Adipocyte (in vitro differentiated cells): ENCODE data around the gene TNNI2.

Experiments
- DNase-seq: peaks from one replicate; pipeline ENCODE4 v3.0.0-alpha.2; 2015; ENCODE audit warnings: low read depth
- H3K27me3 ChIP-seq: replicated peaks from 2 replicates; pipeline ENCODE4 v1.7.0; 2013; ENCODE audit warnings: mild to moderate bottlenecking, low read length, moderate library complexity; ENCODE audit not compliant: control insufficient read depth, insufficient read depth
- H3K36me3 ChIP-seq: 2 replicates; pipeline ENCODE4 v1.7.0; 2013; ENCODE audit warnings: low read length, mild to moderate bottlenecking, moderate library complexity; ENCODE audit not compliant: control insufficient read depth, insufficient read depth, severe bottlenecking
- H3K4me1 ChIP-seq: 2 replicates; pipeline ENCODE4 v1.7.0; 2013; ENCODE audit warnings: mild to moderate bottlenecking, low read length, moderate library complexity; ENCODE audit not compliant: control insufficient read depth, insufficient read depth
- H3K4me3 ChIP-seq: 2 replicates; pipeline ENCODE4 v1.7.0; 2013; ENCODE audit warnings: mild to moderate bottlenecking, low read length, moderate library complexity
- H3K9ac ChIP-seq: 2 replicates; pipeline ENCODE4 v1.7.0; 2013; ENCODE audit warnings: mild to moderate bottlenecking, low read length, moderate library complexity
- H3K9me3 ChIP-seq: 2 replicates; pipeline ENCODE4 v1.7.0; 2013; ENCODE audit warnings: mild to moderate bottlenecking, low read length, moderate library complexity; ENCODE audit not compliant: control insufficient read depth

Gene TNNI2

DNA sequence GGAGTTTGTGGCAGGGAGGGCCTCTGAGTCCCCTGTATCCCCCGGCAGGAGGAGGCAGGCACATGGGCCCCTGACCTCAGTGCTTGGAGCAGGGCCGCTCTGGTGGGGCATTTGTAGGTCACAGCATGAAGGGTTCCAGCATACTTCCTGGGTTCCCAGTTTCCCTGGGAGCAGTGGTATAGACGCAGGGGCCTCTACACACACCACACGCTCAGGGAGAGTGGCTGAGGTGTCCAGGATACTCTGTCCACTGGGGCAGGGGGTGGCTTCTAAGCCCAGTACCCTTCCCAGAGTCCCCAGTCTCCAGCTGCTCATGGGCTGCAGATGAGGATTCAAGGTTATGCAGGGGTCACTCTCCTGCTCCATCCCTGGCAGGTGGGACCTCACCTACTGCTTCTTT lies 20.2 kb downstream of the TNNI2 start:
- H3K9ac ChIP-seq: no peak overlapping the region
- no peak overlapping the region for H3K4me3 ChIP-seq
- DNase-seq: no peak

DNA sequence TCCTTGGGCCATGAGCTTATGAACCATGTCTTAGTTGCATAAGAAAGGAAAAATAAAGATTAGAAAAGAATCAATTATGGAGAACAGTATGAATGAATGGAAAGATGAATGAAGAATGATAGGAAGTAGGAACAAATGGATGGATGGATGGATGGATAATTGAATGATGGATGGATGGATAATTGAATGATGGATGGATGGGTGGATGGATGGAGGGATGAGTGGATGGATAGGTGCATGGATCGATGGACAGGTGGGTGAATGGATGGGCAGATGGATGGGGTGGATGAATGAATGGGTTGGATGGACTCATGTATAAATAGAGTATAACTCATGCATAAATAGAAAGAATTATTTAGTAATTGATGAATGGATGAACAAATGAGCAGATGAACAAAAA lies 21.3 kb downstream of the TNNI2 start:
- Histone ChIP-seq H3K9me3 (no peaks in the 10 kb centered on the region), H3K27me3 (no peaks in the 10 kb centered on the region), H3K4me3 (no peak overlapping the region), H3K36me3 (no peaks in the 10 kb centered on the region), H3K4me1 (peaks cover 23% of the 10 kb centered on the region), H3K9ac (no peak overlapping the region)
- no peak for DNase-seq

More for the DNA sequence above, 20.2 kb downstream of the TNNI2 start:
- H3K4me1 ChIP-seq: peaks cover 12% of the 10 kb centered on the region
- no peaks in the 10 kb centered on the region for H3K9me3 ChIP-seq
- no peaks in the 10 kb centered on the region for H3K36me3 ChIP-seq
- H3K27me3 ChIP-seq: no peaks in the 10 kb centered on the region

DNA sequence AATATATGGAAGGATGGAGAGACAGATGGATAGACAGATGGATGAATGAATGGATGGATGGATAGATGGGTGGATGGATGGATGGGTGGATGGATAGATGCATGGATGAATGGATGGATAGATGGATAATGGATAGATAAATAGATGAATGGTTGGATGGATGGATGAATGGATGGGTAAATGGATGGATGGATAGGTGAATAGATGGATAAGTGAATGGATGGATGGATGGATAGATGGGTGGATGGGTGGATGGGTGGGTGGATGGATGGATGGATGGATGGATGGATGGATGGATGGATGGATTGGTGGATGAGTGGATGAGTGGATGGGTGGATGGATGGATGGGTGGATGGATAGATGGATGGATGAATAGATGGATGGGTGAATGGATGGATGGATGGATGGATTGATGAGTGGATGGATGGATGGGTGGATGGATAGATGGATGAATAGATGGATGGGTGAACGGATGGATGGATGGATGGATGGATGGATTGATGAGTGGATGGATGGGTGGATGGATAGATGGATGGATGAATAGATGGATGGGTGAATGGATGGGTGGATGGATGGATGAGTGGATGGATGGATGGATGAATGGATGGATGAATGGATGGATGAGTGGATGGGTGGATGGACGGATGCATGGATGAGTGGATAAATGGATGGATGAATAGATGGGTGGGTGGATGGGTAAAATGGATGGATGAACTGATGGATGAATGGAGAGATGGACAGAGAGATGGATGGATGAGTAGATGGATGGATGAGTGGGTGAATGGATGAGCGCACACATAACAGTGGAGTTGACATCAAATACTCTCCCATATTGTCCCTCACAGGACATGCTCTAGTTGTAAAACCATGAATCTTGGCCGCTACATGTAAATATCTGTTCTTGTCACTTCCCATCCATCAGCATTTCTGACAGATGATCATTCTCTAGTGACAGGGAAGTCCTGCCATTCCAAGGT lies 22.9 kb downstream of the TNNI2 start:
- Histone ChIP-seq H3K4me3 (no peak overlapping the region), H3K4me1 (peaks cover 26% of the 10 kb centered on the region), H3K36me3 (no peaks in the 10 kb centered on the region), H3K27me3 (no peaks in the 10 kb centered on the region), H3K9ac (no peak overlapping the region), H3K9me3 (no peaks in the 10 kb centered on the region)
- DNase-seq: no peak

DNA sequence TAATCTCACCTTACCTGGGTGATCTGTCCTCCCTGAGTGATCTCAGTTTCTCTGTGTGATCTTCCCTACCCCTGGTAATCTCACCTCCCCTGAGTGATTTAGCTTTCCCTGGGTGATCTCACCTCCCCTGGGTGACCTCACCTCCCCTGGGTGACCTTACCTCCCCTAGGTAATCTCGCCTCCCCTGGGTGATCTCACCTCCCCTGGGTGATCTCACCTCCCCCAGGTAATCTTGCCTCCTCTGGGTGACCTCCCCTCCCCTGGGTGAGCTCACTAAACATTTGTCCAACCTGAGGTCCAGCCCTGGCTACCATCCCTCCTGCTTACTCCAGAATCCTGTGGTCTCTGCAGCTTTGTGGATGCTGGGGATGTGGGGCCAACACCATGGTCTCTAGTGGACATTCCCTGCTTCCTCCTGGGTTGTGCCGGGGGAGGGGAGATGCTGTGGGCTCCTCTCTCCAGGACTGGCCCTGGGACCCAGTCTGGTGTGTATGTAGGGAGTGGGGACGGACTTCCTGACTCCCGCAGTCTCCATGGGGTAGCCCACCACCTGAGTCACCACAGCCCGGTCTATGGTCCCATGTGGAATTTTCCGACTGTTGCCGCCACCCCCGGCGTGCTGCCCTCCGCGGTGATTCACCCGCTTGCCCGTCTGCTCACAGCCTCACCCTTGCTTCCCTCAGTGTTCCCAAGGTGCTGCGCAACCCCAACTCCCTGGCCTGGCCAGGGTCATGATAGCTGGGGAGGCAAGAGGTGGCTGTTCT lies 24.0 kb downstream of the TNNI2 start:
- no peak for DNase-seq

DNA sequence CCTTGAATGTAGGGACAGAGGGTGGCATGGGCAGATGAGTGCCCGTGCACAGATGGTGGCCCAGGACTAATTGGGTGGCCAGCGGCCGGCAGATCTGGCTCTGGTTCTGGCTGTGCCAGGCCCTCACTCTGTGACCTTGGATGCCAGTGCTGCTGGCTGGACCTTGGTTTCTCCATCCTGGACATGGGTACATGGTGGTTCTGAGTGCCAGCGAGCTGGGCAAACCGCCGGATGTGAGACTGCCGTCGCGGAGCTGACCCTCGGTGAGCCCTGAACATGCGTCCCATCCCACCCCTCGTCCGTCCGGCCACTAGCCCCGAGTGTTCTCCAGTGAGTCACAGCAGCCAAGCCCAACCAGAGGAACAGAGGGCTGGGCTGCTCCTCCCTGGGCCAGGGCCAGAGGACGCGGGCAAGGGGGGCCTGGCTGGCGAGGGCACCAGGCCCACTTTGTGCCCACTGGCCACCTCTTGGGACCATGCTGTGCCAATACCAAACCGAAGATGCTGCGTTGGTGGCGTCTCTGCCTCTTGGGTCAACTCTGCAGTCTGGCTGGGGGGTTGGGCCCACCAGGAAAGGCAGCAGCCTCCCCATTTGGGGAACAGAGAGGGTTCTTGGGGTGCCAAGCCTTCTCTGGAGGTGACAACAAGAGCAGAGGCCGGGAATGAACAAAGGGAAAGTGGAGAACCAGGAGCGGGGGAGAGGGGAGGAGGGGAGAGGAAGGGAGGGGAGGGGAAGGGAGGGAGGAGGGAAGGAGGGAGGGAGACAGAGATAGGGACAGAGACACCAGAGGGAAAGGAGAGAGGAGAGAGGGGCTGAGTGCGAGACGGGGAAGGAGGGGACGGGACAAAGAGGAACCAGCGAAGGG lies 24.8 kb downstream of the TNNI2 start:
- Histone ChIP-seq H3K27me3 (peaks cover 3% of the 10 kb centered on the region), H3K4me1 (peaks cover 31% of the 10 kb centered on the region), H3K9ac (peak overlapping the region; percentile 70), H3K36me3 (no peaks in the 10 kb centered on the region), H3K4me3 (no peak overlapping the region), H3K9me3 (no peaks in the 10 kb centered on the region)
- peak; percentile 88 for DNase-seq

More for the DNA sequence above, 24.0 kb downstream of the TNNI2 start:
- Histone ChIP-seq H3K36me3 (no peaks in the 10 kb centered on the region), H3K9me3 (no peaks in the 10 kb centered on the region), H3K4me1 (peaks cover 26% of the 10 kb centered on the region), H3K4me3 (no peak overlapping the region), H3K27me3 (no peaks in the 10 kb centered on the region), H3K9ac (no peak overlapping the region)

DNA sequence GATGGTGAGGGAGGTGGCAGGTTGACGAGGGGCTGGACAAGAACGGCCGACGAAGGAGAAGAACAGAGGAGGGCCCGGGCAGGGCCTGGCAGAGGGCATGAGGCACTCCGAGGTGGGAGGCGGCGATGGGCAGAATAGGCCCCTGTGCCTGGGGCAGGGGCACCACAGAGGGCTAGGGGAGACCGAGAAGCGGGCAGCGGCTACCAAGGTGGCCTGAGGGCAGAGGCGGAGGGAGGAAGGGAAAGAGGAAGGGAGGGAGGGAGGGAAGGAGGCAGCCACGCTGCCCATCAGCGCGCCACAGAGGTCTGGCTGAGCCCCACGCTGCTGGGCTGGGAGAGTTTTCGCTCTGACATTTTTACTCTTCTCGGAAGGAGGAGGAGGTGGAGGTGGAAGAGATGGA lies 25.4 kb downstream of the TNNI2 start:
- Histone ChIP-seq H3K4me1 (peaks cover 36% of the 10 kb centered on the region), H3K27me3 (peaks cover 8% of the 10 kb centered on the region), H3K9ac (peak overlapping the region; percentile 70), H3K9me3 (no peaks in the 10 kb centered on the region), H3K36me3 (no peaks in the 10 kb centered on the region), H3K4me3 (no peak overlapping the region)
- DNase-seq: peak; percentile 41

DNA sequence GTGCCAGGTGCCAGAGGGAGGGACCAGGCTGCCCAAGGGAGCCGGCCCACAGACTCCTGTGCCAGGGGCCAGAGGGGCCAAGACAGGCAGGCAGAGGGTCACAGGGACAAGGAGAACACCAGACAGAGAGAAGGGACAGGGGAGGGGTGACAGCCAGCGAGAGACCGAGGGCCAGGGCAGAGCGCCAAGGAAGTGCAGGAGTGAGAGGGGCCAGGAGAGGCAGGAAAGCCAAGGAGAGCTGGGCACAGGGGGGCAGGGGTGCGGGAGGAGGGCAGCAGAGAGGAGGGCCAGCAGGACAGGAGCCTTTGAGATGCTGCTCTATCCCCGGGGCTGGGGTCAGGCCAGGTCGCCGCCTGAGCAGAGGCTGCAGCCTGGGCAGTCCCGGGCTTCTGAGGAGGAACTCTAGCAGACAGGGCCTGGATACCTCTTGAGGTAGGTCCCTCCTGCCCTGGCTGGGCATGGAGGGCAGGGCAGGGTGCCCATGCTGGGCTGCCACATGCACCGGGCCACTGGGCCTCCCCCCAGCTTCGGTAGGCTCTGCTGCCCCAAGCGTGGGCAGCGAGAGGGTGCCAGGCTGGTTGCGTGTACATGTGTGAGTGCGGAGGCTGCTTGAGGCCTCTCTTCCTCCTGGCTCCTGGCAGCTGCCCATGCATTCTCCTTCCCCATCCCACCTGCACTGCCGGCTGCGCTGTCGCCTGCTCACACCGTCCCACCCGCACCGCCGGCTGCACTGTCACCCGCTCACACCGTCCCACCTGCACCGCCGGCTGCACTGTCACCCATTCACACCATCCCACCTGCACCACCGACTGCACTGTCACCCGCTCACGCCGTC lies 26.3 kb downstream of the TNNI2 start:
- peaks cover 10% of the 10 kb centered on the region for H3K27me3 ChIP-seq
- peak overlapping the region; percentile 42 for H3K9ac ChIP-seq
- no peaks in the 10 kb centered on the region for H3K36me3 ChIP-seq
- peaks cover 38% of the 10 kb centered on the region for H3K4me1 ChIP-seq
- no peak overlapping the region for H3K4me3 ChIP-seq
- no peak for DNase-seq
- no peaks in the 10 kb centered on the region for H3K9me3 ChIP-seq

DNA sequence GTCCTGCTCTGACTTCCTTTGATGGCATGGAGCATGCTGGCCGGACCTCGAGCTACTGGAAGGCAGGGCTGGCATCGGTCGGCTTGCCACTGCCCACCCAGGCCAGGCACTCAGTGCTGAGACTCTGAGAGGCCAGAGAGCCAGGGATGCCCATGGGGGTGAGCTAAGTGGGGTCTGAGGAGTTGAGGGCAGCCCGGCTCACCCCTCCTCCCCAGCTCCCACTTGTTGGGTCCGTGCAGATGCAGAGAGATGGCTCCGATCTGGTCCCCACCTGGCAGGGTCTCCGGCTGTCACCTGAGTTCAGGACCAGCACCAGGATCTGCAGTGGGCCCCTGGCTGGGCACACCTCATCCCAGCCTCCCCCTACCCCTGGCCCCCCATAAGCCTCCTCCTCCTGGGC lies 27.4 kb downstream of the TNNI2 start:
- peaks cover 44% of the 10 kb centered on the region for H3K4me1 ChIP-seq
- no peaks in the 10 kb centered on the region for H3K9me3 ChIP-seq
- peaks cover 10% of the 10 kb centered on the region for H3K27me3 ChIP-seq
- no peak for DNase-seq
- H3K4me3 ChIP-seq: no peak overlapping the region
- no peak overlapping the region for H3K9ac ChIP-seq
- H3K36me3 ChIP-seq: no peaks in the 10 kb centered on the region

DNA sequence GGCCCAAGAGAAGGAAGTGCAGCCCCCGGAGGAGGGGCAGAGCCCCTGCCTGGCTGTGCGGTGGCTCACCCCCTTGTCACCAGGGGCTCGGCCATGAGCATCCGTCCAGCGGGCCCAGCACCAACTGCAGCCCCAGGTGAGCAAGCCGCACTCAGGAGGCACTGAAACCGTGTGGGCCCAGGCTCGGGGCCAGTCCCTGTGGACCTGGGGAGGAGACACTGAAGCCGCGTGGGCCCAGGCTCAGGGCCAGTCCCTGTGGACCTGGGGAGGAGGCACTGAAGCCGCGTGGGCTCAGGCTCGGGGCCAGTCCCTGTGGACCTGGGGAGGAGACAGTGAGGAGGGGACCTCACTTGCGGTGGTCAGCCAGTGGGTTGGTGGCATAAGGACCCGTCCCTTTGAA lies 28.0 kb downstream of the TNNI2 start:
- Histone ChIP-seq H3K9ac (no peak overlapping the region), H3K36me3 (no peaks in the 10 kb centered on the region), H3K4me3 (no peak overlapping the region), H3K27me3 (peaks cover 10% of the 10 kb centered on the region), H3K4me1 (peaks cover 47% of the 10 kb centered on the region), H3K9me3 (no peaks in the 10 kb centered on the region)
- no peak for DNase-seq

DNA sequence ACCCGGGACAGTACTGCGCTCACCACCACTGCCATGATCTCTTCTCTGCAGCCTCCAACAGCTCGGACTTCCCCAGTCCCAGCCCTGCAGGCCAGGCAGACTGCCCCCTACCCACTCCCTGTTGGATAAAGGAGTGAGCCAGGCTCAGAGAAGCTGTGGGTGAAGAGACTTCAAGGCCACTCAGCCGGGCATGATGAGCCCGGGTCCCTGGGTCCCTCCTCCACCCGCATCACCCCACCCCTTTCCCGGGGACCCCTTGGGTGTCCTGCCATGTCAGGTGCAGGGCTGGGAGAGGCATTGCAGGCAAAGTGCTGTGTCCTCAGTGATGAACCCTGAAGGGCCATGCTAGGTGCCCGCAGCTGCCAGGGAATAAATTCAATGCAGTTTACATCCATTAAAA lies 28.6 kb downstream of the TNNI2 start:
- Histone ChIP-seq H3K4me3 (no peak overlapping the region), H3K9ac (no peak overlapping the region), H3K9me3 (no peaks in the 10 kb centered on the region), H3K27me3 (peaks cover 10% of the 10 kb centered on the region), H3K36me3 (no peaks in the 10 kb centered on the region), H3K4me1 (peaks cover 47% of the 10 kb centered on the region)
- DNase-seq: no peak
